ENCODE data around the gene SDF4. TPM values are rescaled to one million over a fixed set of nuclear protein-coding genes. Genes with fewer than 3 reads are reported as not detected.

Gene SDF4
- total and polyA plus RNA-seq, 2 of the 13 experiments (the other 11 are each of a cell fraction or from before 2014, with no cell fraction given), result 80.8 to 107 TPM

DNA sequence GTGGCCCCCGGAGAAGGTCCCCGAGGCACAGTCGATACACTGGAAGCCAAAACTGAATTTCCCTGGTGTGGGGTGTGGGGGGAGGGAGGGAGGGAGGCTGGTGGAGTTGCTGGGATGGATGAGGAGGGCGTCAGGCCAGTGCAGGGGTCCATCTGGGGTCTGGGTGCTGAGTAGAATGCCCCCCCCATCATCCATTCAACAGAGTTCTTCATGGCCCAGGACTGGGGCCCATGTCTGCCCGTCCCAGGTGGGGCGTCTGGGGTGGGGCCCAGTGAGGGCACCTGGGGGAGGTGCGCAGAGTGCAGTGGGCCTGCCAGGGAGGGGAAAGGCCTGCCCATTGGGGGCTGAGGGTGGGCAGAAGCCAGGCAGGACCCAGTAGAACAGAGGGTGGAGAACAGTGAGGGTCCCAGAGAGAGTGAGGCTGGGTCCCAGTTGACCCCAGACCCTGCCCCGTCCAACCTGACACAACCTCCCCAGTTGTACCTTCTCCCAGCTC is 27.3 kb downstream of the SDF4 start (continued):
- TF ChIP-seq, protein P1, sequence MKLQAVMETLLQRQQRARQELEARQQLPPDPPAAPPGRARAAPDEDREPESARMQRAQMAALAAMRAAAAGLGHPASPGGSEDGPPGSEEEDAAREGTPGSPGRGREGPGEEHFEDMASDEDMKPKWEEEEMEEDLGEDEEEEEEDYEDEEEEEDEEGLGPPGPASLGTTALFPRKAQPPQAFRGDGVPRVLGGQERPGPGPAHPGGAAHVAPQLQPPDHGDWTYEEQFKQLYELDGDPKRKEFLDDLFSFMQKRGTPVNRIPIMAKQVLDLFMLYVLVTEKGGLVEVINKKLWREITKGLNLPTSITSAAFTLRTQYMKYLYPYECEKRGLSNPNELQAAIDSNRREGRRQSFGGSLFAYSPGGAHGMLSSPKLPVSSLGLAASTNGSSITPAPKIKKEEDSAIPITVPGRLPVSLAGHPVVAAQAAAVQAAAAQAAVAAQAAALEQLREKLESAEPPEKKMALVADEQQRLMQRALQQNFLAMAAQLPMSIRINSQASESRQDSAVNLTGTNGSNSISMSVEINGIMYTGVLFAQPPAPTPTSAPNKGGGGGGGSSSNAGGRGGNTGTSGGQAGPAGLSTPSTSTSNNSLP (IDR thresholded peaks at IDR 0.05; ENCODE audit: low read depth, low read length), result no peak
- no peak for TF ChIP-seq ETS1 (CRISPR knock-in tag; IDR thresholded peaks at IDR 0.05)
- no peak for TF ChIP-seq KAT2B (IDR thresholded peaks at IDR 0.05; ENCODE audit: borderline replicate concordance, low read depth, low read length)
- no peak for TF ChIP-seq ZNF225 (CRISPR knock-in tag; IDR thresholded peaks at IDR 0.05)
- TF ChIP-seq ZNF333 (CRISPR knock-in tag; IDR thresholded peaks at IDR 0.05; ENCODE audit: borderline replicate concordance), result no peak
- TF ChIP-seq ZNF292 (CRISPR knock-in tag; IDR thresholded peaks at IDR 0.05; ENCODE audit: borderline replicate concordance, low read depth), result no peak
- no peak for TF ChIP-seq TARDBP (CRISPR knock-in tag; IDR thresholded peaks at IDR 0.05)
- no peak for TF ChIP-seq ZNF781 (CRISPR knock-in tag; IDR thresholded peaks at IDR 0.05; ENCODE audit: borderline replicate concordance, not compliant biosample characterization)

DNA sequence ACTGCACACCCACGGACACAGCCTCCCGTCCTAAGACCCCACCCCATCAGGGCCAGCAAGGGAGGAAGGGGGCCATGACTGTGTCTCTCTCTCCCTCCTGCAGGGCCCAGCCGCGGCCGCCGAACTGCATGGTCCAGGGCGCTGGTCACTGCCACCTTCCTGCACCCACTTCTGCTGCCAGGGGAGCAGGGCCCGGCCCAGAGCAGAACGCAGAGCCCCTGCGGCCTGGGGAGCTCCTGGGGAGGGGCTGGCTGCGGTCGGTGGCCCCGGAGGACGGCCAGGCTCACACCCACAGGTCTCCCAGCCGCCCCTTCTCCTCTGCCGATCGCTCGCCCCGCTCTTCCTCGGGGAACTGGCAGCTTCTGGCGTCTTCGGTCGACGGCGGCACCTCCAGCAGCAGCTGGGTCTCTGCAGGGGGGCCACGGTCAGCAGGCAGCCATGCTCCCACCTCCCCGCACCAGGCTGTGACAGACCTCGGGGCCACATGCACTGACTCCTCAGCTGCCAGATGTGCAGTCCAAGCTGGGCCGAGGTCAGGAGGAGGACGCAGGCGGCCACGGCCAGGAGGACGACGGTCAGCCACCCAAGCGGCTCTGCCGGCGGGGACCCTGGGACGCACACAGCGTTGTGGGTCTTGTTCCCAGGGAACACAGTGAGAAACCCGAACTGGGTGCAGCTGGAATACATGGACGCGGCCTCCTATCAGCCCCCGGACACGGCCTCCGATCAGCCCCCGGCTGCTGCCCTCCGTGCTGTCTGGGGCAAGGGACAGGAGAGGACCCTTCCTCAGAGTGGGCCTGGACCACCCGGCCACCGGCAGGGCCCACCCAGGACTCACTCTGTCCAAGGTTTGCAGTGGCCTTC is 28.0 kb downstream of the SDF4 start:
- no peak for ATAC-seq
- BruUV-seq (replicated peaks), result no TSS peak
- H3K27me3 ChIP-seq (ENCODE audit: control insufficient read depth in 1 of 2, insufficient read depth in 2 of 2, low read length in 2 of 2), result peaks cover 23 to 71% of the 10 kb centered on the region in 2 experiments; a peak in 4 of 5 replicates
- H3K4me2 ChIP-seq (ENCODE audit: low read depth, low read length), result no peak overlapping the region
- H3K9me3 ChIP-seq (ENCODE audit: low read length), result no peaks in the 10 kb centered on the region
- POLR2A ChIA-PET, result no interaction called here
- no peak overlapping the region for H3K27ac ChIP-seq (ENCODE audit: extremely low read length, insufficient read depth, low read length)
- intact Hi-C loops (cut with micrococcal nuclease; ENCODE audit: unreplicated experiment), result no loop called here
- in situ Hi-C loops (cut with HindIII; ENCODE audit: extremely low pct_ligation_motif_present, low pct_unique_long_range_greater_than_20kb), result no loop called here
- no peak overlapping the region for H3K4me3 ChIP-seq (replicated peaks in 1 of 3; ENCODE audit: insufficient read depth in 1 of 3, low read depth in 2 of 3, low read length in 3 of 3)
- H3K79me2 ChIP-seq (ENCODE audit: insufficient read depth, low read length), result no peaks in the 10 kb centered on the region
- no peaks in the 10 kb centered on the region for H3K36me3 ChIP-seq (replicated peaks in 1 of 2; ENCODE audit: control insufficient read depth in 1 of 2, insufficient read depth in 2 of 2, low read length in 2 of 2)
- no peak for DNase-seq (ENCODE audit: low spot score)
- peaks cover 21% of the 10 kb centered on the region for H3K4me1 ChIP-seq (ENCODE audit: insufficient read depth, low read length)
- no peaks in the 10 kb centered on the region for H4K20me1 ChIP-seq (ENCODE audit: insufficient read depth, low read length)
- CTCF ChIA-PET (ENCODE audit: low intra/inter-chr PET ratio, low total read pairs), result no interaction called here
- H3K9ac ChIP-seq (ENCODE audit: insufficient read depth, low read depth, low read length), result no peak overlapping the region
- FAIRE-seq, result no peak
- WGBS (ENCODE audit: low lambda C conversion rate), result 41% methylated on average over 13 of the region's 49 CpGs
- no peak overlapping the region for H2AFZ ChIP-seq (ENCODE audit: low read length)
- TF ChIP-seq ARID2 (CRISPR knock-in tag; IDR thresholded peaks at IDR 0.05; ENCODE audit: borderline replicate concordance) (no peak), PAWR (CRISPR knock-in tag; IDR thresholded peaks at IDR 0.05; ENCODE audit: borderline replicate concordance) (no peak), ZNF687 (CRISPR knock-in tag; IDR thresholded peaks at IDR 0.05) (0 out of 2 replicates have a peak, but pooled peaks have one; percentile 13), ZSCAN21 (CRISPR knock-in tag; IDR thresholded peaks at IDR 0.05; ENCODE audit: borderline replicate concordance) (0 out of 2 replicates have a peak, but pooled peaks have one; percentile 15)
